GM20431 (cell line): ENCODE results near the gene SLC9C2.
"Not testable (repeated sequence)": the region's sequence is repeated elsewhere in the genome, so short reads cannot be mapped to it uniquely, and the experiment has no call there.

ENCODE experiments used
- in situ Hi-C: fragments of 300-500 bp; cut with MseI, MboI; formaldehyde crosslinking; loops from one replicate; pipeline ENCODE4 v1.15.0; 2020; ENCODE audit warnings: low sequenced_read_pairs; ENCODE audit not compliant: unreplicated experiment

The SLC9C2 gene

GRCh38 chr1:173491508-173491907 is 111.4 kb downstream of the SLC9C2 start:
- in situ Hi-C loops = no loop called here

GRCh38 chr1:173489929-173490328 is 112.9 kb downstream of the SLC9C2 start:
- in situ Hi-C loops = no loop called here

GRCh38 chr1:173489149-173489600 is 113.7 kb downstream of the SLC9C2 start:
- in situ Hi-C loops = no loop called here

DNA sequence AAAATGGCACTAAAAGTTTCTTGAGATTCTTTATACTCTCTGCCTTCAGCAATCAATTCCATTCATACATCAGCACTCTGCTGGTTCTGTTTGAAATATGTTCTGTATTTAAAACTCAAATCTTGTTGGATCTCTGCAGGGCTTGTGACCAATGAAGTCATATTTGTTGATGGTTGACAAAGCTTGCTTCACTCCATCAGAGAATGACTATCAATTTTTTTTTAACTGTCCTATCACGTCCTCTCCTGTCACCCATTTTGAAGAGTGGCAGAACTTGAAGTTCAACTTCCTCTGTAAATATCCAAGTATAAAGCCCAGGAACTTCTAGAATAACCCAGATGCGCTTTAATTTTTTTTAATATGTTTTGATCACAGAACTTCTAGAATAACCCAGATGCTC is 114.9 kb downstream of the SLC9C2 start:
- in situ Hi-C loops = no loop called here

DNA sequence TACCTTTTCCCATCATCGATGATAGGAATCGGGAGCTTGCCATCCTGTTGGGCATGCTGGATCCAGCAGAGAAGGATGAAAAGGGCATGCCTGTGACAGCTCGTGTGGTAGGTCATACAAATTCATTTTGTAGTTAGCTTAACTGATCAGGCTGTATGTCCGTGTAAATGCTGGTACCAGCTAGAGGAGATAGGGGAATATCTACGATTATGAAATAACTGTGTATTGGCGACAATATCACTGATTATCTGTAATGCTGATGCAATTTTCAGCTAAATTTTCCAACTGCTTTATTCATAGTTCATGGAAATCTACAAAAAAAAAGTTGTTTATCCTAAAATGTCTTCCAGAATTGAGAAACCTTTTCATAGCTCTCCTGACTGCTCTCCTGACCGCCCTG is 117.5 kb downstream of the SLC9C2 start:
- in situ Hi-C loops = no loop called here

- in situ Hi-C loops = no loop called here
Observed at GRCh38 chr1:173484276-173484675, 118.6 kb downstream of the SLC9C2 start.

GRCh38 chr1:173482683-173483082 is 120.2 kb downstream of the SLC9C2 start:
- in situ Hi-C loops = no loop called here

- in situ Hi-C loops = no loop called here
Observed at GRCh38 chr1:173481195-173481772, 121.6 kb downstream of the SLC9C2 start.

GRCh38 chr1:173479649-173480048 is 123.2 kb downstream of the SLC9C2 start:
- in situ Hi-C loops = no loop called here

DNA sequence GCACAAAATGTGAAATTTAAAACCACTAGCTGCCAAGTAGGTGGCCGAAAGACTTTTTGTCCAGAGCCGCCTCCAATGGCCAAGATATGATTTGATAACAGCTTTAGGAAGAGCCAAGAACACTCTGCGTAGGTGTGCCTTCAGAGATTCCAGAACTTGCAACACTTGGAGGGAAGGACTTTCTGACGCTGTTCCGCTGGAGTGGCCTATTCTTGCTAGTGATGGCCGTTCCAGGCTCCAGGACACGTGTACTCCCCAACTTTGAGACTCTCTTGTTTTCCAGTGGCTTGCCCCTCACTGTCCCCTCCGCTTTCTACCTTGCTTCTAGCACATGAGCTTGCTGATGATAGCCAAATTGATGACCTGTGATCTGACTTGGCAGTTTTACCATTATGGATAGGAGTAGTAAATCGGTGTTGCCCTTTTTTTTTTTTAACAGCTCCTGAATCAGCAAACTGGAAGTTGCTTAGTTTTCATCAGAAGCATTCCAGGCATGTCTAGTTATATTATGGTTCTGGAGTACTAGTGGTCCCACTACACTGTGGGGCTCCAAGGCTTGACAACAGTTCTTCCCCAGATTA is 124.7 kb downstream of the SLC9C2 start:
- in situ Hi-C loops = no loop called here

- in situ Hi-C loops = no loop called here
Observed at GRCh38 chr1:173477286-173478093, 125.4 kb downstream of the SLC9C2 start, which contains the start of gene PRDX6. Gene PRDX6, plus strand, starts transcription at chr1:173477335. Its CDS starts 63 bp downstream, at chr1:173477398.

DNA sequence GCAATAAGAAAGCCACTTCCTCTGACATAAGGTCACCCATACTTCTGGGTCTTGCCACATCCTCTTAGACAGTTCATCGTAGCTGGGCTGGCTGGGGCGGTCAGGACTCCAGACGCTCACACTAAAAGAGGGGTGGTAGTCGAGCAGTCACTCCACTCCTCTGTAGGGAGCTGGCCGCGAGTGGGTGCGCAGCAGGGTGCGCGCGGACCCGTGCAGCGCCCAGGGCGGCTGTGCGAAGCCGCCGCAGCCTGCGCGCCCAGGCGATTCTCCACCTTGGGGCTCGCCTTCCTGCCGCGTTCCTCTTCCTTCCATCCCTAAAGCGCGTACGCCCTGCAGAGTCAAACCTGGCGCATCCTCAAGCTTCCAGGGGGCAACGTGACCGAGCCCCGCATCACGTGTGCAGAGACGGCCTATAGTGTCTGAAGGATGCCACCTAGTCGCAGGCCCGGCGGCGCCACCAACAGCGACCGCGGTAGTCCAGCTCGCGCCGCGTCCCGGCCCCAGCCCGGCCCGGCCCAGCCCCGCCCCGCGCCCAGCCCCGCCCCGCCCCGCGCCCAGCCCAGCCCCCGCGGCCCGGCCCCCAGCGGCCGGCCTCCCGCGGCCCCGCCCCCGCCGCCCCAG is 126.1 kb downstream of the SLC9C2 start:
- in situ Hi-C loops = no loop called here

- in situ Hi-C loops = no loop called here
Observed at GRCh38 chr1:173476197-173476664, 126.6 kb downstream of the SLC9C2 start.

DNA sequence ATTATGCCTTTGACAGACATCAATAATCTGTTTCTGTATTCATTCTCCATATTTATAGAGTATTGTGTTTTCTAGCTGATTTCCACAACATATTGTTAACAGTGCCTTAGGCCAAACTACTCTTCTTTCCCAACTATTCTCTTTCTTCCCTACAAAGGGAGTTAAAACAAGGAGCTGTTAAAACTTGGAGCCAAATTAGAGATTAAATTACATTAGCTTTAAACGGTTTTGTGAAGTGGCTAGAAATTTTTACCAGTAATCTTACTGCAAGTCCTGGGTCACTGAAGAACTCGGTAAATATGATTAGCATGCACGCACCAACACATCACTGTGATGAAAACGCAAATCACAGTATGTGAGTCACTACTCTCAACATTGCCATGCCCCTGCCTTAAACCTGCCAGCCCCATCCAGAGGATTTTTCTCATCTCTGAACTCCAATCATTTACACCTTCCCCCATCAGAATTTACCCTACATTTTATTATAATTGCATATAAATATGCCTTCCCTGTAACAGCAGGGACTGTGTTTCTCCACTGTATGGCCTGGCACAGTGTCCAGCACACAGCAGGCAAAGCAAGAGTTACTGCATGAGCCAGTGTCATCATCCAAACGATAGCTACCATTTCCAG is 127.2 kb downstream of the SLC9C2 start:
- in situ Hi-C loops = no loop called here

DNA sequence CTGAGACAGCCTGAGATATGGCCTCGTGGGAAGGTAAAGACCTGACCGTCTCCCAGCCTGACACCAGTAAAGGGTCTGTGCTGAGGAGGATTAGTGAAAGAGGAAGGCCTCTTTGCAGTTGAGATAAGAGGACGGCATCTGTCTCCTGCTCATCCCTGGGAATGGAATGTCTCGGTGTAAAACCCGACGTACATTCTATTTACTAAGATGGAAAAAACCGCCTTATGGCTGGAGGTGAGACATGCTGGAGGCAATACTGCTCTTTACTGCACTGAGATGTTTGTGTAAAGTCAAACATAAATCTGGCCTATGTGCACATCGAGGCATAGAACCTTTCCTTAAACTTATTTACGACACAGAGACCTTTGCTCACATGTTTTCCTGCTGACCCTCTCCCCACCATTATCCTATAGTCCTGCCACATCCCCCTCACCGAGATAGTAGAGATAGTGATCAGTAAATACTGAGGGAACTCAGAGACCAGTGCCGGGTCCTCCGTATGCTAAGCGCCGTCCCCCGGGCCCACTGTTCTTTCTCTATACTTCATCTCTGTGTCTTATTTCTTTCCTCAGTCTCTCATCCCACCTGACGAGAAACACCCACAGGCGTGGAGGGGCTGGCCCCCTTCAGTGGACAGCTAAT is 128.0 kb downstream of the SLC9C2 start:
- in situ Hi-C loops = not testable (repeated sequence)

- in situ Hi-C loops = no loop called here
Observed at GRCh38 chr1:173474097-173474779, 128.6 kb downstream of the SLC9C2 start.

- in situ Hi-C loops = no loop called here
Observed at GRCh38 chr1:173473599-173474011, 129.3 kb downstream of the SLC9C2 start.

GRCh38 chr1:173470608-173471007 is 132.3 kb downstream of the SLC9C2 start:
- in situ Hi-C loops = no loop called here

DNA sequence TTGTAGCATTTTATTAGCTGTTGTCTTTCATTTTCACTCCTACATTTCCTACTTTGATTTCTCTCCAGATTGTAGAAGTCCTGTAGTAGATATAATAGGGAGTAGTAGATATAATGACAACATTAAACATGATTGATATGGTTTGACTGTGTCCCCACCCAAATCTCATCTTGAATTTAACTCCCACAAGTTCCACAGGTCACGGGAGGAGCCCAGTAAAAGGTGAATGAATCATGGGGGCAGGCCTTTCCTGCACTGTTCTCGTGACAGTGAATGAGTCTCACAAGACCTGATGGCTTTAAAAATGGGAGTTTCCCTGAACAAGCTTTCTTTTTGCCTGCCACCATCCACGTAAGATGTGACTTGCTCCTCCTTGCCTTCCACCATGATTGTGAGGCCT is 133.2 kb downstream of the SLC9C2 start:
- in situ Hi-C loops = no loop called here
